Suprapubic skin (tissue), 4 donors: ENCODE data around the gene ZNF865.

Experiments used
- EP300 ChIP-seq: sonication (generic); formaldehyde crosslinking; IDR thresholded peaks from one replicate; pipeline ENCODE4 v1.6.1; 2017; ENCODE audit warnings: antibody characterized with exemption
- POLR2AphosphoS5 ChIP-seq, 3 donors: sonication (generic); formaldehyde crosslinking; IDR thresholded peaks; one replicate each; pipeline ENCODE4 v1.6.1; 2017; ENCODE audit warnings: antibody characterized with exemption in 3 of 3
- TF ChIP-seq, protein P1 (sequence below), 2 donors: fragments of 200-600 bp in 1 of 2; fragments of 450-650 bp in 1 of 2; sonication (generic) in 1 of 2; IDR thresholded peaks; one replicate each; pipeline ENCODE4 v1.5.1; 2016 to 2019; ENCODE audit warnings: antibody characterized with exemption in 2 of 2, mild to moderate bottlenecking in 1 of 2, moderate library complexity in 1 of 2

GRCh38 chr19:55619286-55619685 lies 13.8 kb downstream of the ZNF865 start:
- TF ChIP-seq, protein P1, sequence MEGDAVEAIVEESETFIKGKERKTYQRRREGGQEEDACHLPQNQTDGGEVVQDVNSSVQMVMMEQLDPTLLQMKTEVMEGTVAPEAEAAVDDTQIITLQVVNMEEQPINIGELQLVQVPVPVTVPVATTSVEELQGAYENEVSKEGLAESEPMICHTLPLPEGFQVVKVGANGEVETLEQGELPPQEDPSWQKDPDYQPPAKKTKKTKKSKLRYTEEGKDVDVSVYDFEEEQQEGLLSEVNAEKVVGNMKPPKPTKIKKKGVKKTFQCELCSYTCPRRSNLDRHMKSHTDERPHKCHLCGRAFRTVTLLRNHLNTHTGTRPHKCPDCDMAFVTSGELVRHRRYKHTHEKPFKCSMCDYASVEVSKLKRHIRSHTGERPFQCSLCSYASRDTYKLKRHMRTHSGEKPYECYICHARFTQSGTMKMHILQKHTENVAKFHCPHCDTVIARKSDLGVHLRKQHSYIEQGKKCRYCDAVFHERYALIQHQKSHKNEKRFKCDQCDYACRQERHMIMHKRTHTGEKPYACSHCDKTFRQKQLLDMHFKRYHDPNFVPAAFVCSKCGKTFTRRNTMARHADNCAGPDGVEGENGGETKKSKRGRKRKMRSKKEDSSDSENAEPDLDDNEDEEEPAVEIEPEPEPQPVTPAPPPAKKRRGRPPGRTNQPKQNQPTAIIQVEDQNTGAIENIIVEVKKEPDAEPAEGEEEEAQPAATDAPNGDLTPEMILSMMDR (IDR thresholded peaks at IDR 0.05) = no peak
- TF ChIP-seq POLR2AphosphoS5 (IDR thresholded peaks at IDR 0.05) = no peak
- TF ChIP-seq EP300 = no peak
